ENCODE measurements around the gene CACNA2D3.

The CACNA2D3 gene

DNA sequence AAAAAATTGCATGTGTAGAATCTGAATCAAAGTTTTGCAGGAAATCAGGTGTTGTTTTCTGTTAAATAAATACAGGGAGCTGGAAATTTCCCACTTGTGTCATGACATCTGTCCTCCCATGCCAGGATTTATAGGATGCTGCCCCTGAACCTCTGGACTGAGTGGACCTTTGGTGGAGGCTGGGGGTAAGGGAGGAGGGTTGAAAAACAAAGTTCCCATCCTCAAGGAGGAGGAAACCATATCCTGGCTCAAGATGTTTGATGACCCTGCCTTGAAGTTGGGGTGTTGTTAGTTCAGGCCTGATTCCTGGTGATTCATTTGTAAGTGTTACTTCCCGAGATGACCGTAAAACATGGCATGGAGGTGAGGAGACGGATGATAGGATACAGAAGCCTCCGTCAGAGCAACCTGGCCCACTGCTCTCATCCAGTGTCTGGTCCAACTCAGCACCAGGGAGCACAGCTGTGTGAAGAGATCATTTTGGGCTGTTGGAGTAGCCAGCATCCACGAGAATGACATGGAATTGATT is 223.6 kb downstream of the CACNA2D3 start:
- DNase-seq = no peak

DNA sequence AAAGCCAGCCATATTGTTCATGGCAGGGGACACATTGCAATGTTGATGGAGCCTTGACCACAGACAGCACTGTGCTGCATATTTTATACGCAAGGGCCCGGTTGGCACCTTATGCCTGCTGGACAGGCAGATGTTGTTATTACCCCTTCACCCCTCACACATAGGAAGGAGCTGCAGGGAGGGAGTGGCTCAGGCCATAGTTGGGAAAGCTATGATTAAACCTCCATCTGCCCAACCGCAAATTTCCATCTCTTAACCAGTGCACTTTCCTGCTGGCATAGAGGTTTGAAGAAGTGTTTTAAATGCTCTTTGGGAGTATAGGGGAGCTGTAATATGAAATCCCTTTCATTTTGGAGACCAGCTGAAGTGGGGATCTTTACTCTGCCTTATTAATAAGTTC is 224.7 kb downstream of the CACNA2D3 start:
- DNase-seq = no peak

DNA sequence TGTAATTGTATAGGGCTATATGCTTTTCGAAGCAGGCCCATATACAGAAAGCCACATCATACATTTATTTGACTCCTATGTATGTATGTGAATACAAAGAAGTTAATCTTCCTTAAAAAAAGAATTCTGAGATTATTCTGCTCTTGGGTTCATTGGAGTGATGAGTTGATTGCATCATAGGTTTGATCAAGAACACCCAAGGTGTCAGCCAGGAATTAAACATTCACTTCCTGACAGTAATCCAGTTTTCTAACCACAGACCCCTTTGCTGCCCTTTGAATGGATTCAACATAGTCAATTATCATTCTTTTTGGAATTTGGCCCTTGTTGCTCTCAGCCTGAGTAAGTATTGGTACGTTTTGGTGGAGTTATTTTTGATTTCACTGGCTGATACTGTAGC is 225.6 kb downstream of the CACNA2D3 start:
- no peak for DNase-seq

DNA sequence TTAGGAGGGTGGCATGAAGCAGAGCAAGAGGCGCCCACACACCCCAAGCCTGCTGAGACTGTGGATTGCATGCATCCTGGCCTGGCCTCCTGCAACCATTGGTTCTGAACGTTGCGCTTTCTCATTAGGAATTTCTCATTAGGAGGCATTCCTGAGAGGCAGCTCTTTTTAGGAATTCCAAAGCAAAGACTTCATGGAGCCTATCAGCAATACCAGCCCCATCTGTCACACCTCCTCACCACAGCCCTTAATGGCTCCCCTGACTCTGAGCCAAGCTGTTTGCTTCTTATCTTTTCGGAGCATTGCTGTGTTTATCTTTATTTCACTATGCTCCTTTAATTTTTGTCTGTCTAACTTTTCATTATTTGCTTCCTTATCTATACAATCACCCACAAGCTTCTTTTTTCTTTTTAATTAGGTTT is 226.9 kb downstream of the CACNA2D3 start:
- DNase-seq = no peak

DNA sequence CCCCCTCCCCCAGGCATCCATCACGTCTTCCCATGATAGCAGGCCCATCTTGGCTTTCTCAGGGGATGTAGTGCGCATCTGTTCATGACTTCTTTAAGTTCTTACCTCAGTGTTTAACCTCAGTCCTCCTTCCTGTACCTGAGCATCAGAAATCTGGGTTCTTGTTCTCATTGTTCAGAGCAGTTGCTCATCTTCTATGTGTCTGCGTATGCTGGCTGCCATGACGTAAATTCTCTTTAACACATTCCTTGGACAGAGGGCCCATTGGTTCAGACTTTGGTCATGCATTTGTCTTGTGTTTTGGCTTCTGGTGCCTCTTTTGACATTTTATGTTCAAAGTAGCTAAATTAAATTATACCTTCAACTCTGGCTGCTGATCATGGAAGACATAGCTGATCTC is 227.3 kb downstream of the CACNA2D3 start:
- DNase-seq = no peak

DNA sequence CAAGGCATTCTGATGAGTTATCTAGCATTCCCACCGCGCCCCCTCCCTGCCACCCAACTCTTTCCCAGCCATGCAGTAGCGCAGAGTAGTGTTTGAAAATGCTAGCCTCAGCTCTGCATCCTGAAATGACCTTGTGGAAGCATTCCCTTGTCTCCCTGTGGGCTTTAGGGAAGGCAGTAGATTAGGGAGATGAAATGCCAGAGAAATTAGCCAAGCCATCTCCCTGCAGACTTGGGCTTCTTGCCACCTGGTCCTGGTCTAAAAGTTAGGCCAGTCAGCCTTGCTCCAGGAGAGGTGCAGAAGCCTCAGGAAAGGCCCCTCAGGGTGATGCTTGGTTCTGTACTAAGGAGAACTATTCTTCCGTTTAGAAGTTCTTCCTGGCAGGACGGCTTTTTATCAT is 231.2 kb downstream of the CACNA2D3 start:
- no peak for DNase-seq

DNA sequence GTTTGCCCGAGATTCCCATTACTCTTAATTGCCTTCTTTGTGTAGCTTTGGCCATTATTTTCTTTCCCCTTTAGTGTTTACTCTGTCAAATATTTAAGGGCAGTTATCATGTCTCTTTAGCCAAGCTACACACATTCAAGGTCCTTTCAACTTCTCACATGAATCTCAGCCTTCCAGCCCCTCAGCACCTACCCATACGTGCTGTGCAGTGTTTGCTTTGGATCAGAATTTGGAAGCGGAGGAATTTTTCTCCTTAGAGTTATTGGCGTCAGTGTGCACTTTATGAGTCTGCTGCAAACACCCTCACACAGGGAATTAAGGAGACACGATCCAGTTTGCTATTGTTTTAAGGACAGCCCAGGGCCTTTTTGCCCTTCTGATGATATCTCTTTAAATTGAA is 231.6 kb downstream of the CACNA2D3 start:
- no peak for DNase-seq

DNA sequence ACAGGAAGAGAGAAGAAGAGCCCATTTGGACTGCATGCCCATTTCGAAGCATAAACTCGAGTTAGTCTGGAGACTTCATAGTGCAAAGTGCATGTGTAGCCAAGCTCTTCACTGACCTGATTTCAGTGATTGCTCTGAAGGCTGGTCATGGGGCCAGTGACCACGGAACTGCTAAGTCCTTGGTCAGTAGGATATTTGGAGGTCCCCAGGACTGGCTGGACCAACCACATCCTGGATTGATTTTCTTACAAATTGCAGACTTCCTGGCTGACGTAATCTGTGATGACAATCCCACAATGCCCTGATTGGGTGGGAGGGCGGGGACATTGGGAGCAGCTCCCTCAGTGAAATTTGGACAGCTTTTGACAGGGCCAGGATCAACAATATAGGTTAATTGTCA is 233.4 kb downstream of the CACNA2D3 start:
- DNase-seq = no peak

DNA sequence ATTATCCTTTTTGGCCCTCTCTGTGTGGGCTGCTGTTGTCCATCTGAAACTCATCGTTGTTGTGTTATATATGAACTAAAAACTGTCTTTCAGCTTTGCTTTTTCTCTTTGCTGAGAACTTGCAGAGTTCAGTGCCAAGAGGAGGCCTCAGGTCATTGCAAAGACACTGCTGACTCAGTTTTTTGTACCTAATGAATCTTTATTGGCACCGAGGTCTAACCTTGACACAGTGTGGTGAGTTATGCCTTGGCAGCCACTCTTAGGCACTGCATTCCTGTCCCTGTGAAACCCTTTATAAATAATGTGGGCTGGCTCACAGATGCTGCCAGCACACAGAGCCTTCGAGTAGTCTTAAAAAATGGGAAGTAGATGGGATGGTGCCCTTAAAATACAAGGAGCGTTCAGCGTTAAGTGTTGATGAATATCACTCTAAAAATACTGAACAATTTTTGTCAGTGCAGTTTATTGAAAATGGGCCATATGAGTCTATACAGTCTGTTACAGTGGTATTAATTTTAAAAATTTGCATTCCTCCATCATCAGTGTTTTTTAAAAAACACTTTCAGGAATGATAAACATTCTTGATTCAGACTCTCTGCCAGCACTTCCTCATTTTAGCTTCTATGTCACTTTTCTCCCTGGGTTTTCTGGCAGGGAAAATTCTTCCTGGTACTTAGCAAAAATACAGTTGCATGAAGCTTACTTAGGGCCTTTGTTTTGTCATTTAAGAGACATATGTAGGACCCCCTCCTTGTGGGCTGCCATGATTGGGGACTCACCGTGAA is 234.1 kb downstream of the CACNA2D3 start:
- no peak for DNase-seq

DNA sequence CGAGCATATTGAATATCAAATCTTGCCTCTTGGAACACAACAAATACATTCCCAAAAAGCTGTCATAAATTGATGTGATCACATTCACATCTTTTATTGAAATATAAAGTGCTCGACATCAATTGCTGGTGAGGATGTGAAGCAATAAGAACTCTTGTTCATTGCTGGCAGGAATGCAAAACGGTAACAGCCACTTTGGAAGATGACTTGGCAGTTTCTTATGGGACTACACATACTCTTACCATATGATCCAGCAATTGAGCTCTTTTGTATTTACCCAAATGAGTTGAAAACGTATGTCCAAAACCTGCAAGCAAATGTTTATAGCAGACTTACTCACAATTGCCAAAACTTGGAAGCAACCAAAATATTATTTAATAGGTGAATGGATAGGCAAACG is 234.9 kb downstream of the CACNA2D3 start:
- DNase-seq = no peak

DNA sequence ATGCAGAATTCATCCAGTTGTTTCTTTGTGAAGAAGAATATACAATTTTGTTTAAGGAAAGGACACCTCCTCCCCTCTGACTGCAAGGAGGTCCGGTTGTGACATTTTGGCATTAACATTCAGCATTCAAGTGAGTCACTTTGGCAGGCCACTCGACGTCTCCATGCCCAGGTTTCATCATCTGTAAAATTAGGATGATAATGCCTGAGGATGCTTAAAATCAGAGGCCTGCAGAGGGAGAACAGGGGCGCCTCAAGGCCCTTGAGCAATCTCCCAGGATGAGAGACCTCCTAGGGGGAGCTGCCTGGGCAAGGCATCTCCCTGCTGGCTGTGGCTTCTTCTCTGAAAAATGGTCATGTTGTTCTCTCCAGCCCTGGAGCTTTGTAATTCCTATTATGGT is 236.0 kb downstream of the CACNA2D3 start:
- no peak for DNase-seq

DNA sequence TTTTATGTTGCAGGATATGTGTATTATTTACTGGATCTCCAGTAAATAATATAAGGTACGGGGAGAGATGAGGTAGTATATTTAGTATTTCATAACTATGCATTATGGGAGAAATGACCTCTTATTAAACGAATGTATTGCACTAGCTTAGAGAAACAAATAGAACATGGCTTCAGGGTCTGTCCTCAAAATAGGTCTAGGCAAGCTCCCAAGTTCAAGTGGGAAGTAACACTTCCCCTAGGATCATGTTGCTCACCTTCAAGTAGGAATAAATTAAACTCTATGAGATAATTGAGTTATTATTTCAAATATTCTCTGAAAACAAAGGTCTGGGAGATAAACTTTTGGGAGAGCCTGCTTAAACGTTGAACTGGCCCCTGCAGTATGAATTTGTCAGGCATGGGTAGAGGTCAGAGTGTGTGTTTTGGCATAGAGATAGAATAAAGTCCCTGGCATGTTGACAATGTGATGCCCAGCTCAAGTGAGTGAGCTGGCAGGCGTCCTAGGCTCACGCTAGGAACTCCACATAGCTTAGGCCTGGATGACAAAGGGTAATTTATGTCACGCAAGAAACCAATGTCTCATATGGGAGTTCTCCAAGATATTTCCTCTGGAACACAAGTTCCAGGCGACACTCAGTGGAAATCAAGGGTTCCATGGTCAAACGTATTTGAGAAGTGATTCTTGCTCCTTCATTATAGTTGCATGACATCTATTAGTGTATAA is 236.8 kb downstream of the CACNA2D3 start:
- DNase-seq = no peak

DNA sequence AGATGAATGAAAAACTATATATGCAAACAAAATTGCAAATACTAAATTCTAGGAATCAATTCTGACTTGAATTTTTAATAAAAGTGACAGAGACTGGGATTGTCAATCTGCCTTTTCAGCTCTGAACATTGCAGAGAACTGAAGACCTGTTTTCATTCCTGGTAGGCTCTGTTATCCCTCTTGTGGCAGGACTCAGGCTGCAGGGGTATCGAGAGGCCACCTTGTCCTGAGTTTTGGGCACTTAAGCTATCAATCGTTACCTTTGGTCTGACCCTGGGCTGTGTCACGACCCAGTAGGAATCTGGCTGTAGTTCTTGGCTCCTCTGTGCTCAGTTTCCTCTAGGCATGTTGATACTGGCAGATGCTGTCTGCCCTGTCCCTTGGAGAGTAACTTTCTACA is 238.0 kb downstream of the CACNA2D3 start:
- no peak for DNase-seq

DNA sequence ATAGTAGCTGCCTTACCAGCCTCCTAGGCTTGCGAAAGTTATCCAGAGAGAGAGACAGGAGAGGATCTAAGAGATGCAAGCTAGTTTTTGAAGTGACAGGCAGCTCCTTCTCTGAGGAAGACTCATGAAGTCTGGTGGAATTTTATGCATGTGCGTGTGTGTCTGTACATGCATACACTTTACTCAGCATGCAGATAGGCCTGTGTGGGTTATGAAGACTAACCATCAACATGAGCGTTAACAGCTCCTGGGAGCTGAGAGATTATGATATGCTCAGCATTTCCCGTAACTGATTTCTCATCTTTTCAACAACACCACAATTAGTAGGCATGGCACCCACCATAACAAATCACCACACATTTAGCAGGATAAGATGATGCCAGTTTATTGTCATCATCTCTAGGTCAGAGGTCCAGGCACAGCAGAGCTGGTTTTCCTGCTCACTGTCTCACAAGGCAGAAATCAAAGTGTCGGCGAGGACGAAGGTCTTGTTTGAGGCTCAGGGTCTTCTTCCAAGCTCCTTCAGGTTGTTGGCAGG is 239.5 kb downstream of the CACNA2D3 start:
- no peak for DNase-seq

DNA sequence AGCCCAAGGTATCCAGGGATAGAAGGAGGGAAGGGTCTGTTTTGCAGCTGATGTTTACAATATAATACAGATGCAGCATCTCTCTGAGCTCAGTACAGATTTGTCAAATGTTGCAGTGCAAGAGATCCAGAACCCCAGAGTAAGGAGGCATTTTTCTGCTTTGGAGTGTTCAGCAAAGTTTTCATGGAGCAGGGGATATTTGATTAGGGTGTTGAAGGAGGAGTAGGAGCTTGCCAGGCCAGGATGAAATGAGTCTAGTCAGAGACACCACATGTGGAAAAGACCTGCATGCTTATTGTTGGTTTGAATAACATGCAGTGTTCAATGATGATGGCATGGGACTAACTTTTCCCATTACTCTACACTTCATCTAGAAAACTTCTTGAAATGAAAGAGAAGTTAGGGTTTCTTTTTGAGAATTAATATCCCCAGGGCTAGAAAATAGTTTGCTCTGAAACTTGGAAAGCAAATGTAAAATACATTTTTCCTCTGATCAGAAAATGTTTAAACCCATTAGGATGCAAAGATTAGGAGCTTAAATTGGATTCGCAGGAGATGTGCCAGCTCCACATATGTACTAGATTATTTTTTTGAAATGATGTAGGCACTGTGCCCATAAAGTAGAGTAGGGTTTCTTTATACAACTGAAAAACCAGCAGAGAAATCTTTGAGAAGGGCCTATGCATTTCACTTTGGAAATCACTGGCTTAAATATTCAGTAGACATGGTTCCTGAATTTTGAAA is 243.8 kb downstream of the CACNA2D3 start:
- DNase-seq = no peak

DNA sequence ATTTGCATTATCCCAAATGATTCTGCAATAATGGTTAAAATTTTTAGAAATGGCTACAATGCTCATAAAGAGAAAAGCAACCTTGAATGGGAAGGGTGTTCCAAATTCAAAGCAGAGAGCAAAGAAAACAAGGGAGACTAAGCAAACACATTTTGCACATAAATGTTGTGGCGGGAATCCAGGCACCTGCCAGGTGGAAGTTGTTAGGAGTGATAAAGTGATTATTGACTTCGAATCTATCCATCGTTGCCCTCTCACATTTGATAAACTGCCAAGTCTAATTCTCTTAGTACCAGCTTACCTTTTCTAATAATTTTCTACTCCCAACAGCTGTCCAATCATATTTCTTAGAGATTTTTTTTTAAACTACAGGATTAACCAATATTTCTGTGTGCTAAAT is 244.5 kb downstream of the CACNA2D3 start:
- no peak for DNase-seq

DNA sequence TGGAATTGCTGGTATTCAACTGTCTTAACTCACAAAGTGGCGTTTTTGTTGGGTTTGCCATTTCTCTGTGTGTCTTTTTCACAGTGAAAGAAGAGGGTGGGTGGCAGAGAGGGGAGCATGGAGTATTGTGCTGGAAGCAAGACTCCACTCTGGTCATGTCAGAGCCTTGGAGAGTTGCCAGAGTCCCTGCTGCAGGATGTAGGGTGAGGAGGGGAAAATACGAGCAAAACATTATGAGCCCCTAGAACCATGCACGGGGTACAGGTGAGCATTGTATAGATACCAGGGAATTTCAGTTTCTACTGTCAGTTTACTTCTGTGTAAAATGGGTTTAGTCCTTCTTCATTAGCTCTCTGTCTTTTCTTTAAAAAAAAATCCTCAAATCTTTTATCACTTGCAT is 249.9 kb downstream of the CACNA2D3 start:
- DNase-seq = no peak

DNA sequence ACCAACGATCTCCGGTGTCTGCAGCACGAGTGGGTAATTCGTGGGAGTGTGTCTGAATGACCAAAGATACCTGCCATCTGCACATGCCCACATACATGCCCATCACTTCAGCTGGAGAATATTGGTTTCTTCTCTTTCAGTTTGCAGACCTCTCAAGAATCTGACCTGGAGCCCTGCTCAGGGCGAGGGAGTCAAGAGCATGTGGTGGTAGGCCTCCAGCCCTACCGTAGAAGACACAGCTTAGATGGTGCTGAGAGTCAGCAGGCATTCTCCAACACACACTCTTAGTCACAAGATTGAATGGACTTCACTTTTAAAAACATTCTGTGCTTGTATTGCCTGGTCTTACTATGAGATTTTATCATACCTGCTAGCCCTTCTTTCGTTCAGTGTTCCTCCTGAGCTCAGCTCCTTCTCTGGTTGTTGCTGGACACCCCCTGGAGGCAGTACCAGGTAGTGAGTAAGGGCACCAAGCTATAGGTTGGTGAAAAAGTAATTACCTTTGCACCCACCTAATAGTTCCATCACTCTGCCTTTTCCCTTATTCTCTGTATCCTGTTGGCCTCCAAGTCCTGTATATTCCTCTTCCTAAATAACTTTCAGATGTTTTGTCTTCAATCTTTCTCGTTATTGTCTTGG is 252.0 kb downstream of the CACNA2D3 start:
- no peak for DNase-seq

DNA sequence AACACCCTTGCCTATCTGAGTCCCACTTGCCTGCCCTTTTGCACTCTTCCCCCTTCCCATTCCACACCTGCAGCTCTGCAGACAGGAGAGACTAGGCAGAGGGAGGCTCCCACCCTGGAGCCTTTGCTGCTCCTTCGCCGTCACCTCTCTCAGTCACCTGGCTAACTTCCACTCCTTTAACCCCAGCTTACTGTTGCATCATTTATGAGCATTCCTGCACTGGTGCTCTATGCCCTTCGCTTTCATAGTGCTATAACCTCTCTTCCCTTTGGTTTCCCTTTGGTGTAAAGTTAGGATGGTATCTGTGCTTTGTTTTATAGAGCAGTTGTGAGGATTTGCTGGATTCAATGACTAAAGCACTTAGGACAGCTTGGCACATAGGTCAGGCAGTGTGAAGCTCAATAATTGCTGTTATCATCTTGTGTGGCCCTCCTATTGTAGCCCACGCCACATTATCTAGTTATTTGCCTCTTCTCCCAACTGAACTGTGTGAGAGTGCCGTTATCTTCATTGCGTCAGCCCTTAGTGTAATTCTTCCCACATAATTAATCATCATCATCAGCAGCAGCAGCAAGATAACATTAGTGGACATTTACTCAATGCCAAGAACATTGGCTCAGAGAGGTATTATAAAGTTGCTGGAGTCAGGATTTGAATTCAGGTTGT is 253.9 kb downstream of the CACNA2D3 start:
- no peak for DNase-seq

DNA sequence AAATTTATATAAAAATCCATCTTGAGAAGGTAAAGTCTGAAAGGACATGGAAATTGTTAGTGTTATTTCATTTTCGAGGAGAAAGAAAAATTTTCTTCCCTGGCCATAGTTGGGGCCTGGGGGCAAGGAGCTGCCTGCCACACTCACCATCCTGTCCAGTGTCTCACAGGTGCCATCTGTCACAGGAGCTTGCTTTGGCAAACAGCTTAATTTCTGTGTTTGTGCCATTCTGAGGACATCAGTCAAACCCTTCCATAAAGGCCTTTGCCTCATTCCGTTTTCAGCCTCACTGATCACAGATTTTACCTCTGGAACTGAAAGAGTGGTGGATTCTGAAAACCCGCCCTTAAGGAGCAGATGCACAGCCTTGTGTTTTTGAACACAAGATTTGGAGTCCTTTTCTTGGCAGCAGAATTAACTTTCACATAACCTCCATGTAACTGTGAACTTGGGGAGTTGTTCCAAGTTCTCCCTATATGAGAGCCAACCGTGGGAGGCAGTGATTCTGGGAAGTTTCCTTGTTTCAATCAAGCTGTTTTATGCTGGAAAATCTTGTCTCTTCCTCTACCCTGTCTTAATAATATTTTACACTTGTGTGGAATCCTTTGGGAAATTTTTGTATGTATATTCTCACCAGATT is 254.7 kb downstream of the CACNA2D3 start:
- DNase-seq = no peak

DNA sequence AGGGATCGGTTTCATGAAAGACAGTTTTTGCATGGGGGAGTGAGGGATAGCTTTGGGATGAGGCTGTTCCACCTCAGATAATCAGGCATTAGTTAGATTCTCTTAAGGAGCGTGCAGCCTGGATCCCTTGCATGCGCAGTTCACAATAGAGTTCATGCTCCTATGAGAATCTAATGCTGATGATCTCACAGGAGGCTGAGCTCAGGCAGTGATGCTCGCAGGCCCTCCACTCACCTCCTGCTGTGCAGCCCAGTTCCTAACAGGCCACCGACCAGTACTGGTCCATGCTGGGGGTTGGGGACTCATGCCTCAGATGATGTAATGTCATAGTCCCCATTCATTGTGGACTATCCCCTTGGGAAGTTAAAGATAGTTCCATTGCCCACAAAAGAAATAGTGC is 255.8 kb downstream of the CACNA2D3 start:
- no peak for DNase-seq

DNA sequence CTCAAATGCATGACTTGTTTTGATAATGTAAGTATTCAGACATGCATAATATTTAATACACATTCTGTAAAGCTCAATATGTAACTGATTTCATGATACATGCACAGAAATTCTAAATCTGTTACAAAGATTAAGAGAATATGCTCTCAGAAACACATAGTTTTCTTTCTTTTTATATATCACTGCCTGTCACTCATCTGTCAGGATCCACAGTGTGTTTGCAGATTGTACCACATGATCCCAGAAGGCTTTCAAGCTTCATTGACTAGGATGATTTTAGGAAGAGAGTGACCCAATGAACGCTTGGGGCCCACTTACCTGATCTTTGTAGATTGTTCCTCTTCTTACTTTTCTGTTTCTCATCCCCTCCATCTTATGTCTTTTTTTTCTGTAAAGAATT is 261.9 kb downstream of the CACNA2D3 start:
- DNase-seq = no peak

All from MV-4-11 (cell line).